AG09309 (cell line): Measurements from ENCODE around the gene TIMP4.

Experiments
- DNase-seq: peaks from one replicate; pipeline ENCODE4 v3.0.0-alpha.2; 2010; ENCODE audit warnings: low read depth
- H3K4me3 ChIP-seq: 2 replicates; pipeline ENCODE4 v1.5.1; 2011; ENCODE audit warnings: mild to moderate bottlenecking, low read depth, low read length, moderate library complexity; ENCODE audit not compliant: control insufficient read depth
- TF ChIP-seq, protein P1 (sequence below): IDR thresholded peaks from 2 replicates; pipeline ENCODE4 v1.5.1; 2011; ENCODE audit warnings: mild to moderate bottlenecking, low read depth, low read length, inconsistent platforms; ENCODE audit not compliant: insufficient read depth, control insufficient read depth; ENCODE audit errors: missing control alignments

Gene TIMP4

DNA sequence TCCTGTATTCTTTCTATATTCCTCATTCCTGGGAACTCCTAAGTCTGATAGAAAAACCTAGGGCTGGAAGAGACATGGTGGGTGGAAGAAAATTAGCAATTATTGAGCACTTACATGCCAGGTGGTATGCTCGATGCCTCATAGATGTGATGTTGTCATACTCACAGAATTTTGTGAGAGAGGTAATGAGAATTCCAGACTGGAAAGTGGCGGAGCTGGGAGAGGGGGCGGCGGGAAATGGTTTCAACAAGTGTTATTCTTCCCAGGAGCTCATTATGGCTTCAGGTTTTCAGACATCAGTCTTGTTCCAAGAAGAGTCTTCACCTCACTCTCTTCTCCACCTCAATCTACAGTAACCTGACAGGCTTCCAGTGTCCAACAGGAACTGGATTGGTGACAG, 16.2 kb downstream of the TIMP4 start:
- no peak overlapping the region for H3K4me3 ChIP-seq
- DNase-seq: no peak
- TF ChIP-seq, protein P1, sequence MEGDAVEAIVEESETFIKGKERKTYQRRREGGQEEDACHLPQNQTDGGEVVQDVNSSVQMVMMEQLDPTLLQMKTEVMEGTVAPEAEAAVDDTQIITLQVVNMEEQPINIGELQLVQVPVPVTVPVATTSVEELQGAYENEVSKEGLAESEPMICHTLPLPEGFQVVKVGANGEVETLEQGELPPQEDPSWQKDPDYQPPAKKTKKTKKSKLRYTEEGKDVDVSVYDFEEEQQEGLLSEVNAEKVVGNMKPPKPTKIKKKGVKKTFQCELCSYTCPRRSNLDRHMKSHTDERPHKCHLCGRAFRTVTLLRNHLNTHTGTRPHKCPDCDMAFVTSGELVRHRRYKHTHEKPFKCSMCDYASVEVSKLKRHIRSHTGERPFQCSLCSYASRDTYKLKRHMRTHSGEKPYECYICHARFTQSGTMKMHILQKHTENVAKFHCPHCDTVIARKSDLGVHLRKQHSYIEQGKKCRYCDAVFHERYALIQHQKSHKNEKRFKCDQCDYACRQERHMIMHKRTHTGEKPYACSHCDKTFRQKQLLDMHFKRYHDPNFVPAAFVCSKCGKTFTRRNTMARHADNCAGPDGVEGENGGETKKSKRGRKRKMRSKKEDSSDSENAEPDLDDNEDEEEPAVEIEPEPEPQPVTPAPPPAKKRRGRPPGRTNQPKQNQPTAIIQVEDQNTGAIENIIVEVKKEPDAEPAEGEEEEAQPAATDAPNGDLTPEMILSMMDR: no peak

DNA sequence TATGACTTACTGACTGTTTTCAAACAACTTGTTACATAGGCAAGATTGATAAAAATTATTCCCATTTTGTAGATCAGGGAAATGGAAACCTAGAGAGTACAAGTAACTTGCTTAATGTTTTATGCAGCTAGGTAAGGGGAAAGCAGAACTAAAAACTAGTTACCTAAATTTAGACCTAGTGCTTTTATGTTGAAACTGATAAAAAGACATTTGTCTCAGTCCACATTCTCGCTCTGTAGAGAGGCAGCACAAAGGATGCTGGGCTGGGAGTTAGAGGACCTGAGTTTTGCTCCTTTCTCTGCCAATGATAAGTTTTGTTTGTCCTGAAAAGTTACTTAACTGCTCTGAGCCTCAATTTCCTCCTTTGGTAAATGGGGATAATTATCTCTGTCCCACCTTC, 17.4 kb downstream of the TIMP4 start:
- TF ChIP-seq, protein P1: no peak
- no peak overlapping the region for H3K4me3 ChIP-seq
- DNase-seq: no peak

DNA sequence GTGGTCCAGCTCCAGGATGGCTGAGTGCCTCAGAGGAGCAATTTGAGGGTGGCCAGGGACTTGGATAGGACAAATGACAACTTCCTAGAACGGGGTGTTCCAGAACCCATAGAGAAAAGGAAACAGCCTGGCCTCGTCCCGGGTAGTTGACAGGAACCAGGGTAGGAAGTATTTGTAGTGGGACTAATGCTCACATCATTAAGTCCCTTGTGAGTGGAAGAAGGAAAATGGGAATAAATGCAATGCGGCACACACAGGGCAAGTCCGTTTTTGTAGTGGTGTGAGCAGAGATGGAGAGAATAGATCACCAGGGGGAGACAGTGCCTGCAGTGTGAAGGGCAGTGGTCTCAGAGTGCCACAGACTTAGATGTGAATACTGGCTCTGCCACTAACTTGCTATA, 19.6 kb downstream of the TIMP4 start:
- no peak overlapping the region for H3K4me3 ChIP-seq
- TF ChIP-seq, protein P1: peak; percentile 65
- no peak for DNase-seq

DNA sequence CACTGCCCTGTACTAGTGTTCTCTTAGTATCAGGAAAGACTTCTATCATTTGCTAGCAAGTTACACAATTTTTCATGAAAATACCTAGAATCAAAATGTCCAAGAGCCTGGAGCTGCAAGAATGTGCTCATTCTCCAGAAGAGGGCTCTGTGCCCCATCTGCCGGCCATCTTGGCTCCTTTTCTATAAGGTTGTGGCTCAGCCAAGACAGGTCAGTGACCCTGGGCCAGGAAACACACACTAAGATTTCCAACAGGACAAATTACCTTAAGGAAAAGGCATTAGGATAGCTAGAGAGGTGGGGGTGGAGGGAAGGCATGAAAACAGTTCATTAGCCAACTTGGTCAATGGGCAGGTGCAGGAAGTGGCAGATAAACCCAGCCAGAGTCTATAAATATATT, 20.7 kb downstream of the TIMP4 start:
- TF ChIP-seq, protein P1: peak; percentile 55
- H3K4me3 ChIP-seq: no peak overlapping the region
- DNase-seq: no peak

DNA sequence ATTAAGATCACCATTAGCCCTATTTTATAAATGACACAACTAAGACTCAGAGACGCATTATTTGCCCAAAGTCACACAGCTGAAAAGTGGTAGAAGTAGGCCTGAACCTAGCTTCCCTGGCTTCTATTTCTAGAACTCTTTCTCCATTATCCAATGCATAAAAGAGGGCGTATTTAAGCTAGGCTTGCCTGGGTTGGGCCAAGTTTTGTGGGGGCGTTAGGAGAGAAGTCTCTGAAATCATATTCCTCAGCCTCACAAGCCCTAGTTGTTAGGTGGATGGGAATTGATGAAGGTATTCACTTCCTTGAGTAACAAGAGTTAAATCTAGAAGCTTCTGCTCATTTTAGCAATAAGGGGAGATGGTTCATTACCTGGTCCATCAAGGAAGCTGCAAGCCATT, 22.3 kb downstream of the TIMP4 start:
- TF ChIP-seq, protein P1: no peak
- no peak for DNase-seq
- H3K4me3 ChIP-seq: no peak overlapping the region

DNA sequence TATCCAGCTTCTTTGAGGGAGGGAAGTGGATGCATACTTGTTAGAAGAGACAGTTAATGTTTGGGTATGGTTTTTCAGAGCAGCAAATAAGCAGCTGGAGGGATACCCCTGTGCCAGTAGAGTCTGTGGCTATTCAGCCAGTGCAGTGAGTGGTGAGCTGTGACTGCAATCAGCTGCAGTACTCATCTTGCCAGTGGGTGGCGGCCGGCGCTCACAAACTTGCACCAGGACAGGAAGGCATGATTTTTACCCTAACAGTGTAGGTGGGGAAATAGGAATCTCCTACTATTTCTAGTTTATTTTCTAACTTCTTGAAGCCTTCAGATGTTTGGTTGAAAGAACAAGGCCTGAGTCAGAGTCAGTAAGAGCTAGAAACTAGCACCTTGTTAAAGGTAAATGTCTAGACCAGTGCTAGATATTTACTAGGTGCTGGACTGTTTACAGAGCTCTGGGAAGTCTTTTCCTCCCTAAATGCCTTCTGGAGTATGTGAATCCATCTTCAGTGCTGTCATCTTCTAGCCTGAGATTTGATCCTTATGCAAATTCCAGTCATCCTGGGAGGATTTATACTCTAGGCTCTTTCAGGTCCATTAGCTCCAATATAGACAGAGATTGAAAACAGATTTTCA, 23.6 kb downstream of the TIMP4 start:
- TF ChIP-seq, protein P1: peak; percentile 93
- no peak for DNase-seq

More for the DNA sequence above, 23.6 kb downstream of the TIMP4 start:
- H3K4me3 ChIP-seq: no peak overlapping the region
